Measurements from ENCODE around the gene CLN5.
"Not testable (repeated sequence)": the region's sequence is repeated elsewhere in the genome, so short reads cannot be mapped to it uniquely, and the experiment has no call there.

CLN5 gene

GRCh38 chr13:76991796-76992547, at the start of gene CLN5:
TSS of gene CLN5 (plus strand) at chr13:76992081. CDS start at chr13:76992099, 18 bp downstream.
- DNase-seq: peak; percentile 86 to 87

GRCh38 chr13:76942363-76942762, 49.5 kb upstream of the CLN5 start:
- DNase-seq: no peak

- no peak for DNase-seq
Measured at GRCh38 chr13:76943646-76944045, 48.2 kb upstream of the CLN5 start.

- no peak for DNase-seq
Measured at GRCh38 chr13:76944456-76944855, 47.4 kb upstream of the CLN5 start.

- no peak for DNase-seq
Measured at GRCh38 chr13:76948149-76948548, 43.7 kb upstream of the CLN5 start, which contains the start of gene ACOD1. TSS of gene ACOD1 (plus strand) at chr13:76948511. CDS start at chr13:76948559, 48 bp downstream.

GRCh38 chr13:76950101-76950500, 41.8 kb upstream of the CLN5 start:
- DNase-seq: no peak

GRCh38 chr13:76953968-76954367, 37.9 kb upstream of the CLN5 start:
- DNase-seq: no peak

GRCh38 chr13:76954538-76954937, 37.3 kb upstream of the CLN5 start:
- no peak for DNase-seq

- DNase-seq: no peak
Measured at GRCh38 chr13:76955193-76955592, 36.7 kb upstream of the CLN5 start.

GRCh38 chr13:76955661-76956060, 36.2 kb upstream of the CLN5 start:
- no peak for DNase-seq

GRCh38 chr13:76958841-76959432, 32.9 kb upstream of the CLN5 start:
- no peak for DNase-seq

GRCh38 chr13:76959734-76960133, 32.1 kb upstream of the CLN5 start:
- DNase-seq: not testable (repeated sequence)

- no peak for DNase-seq
Measured at GRCh38 chr13:76965759-76966421, 26.0 kb upstream of the CLN5 start.

- no peak for DNase-seq
Measured at GRCh38 chr13:76967031-76967430, 24.9 kb upstream of the CLN5 start.

GRCh38 chr13:76968041-76968440, 23.8 kb upstream of the CLN5 start:
- no peak for DNase-seq

- DNase-seq: no peak
Measured at GRCh38 chr13:76969488-76970365, 22.2 kb upstream of the CLN5 start.

- DNase-seq: no peak
Measured at GRCh38 chr13:76971215-76971614, 20.7 kb upstream of the CLN5 start.

GRCh38 chr13:76971851-76972829, 19.7 kb upstream of the CLN5 start:
- DNase-seq: no peak

- no peak for DNase-seq
Measured at GRCh38 chr13:76973920-76974617, 17.8 kb upstream of the CLN5 start.

- no peak for DNase-seq
Measured at GRCh38 chr13:76974618-76974975, 17.3 kb upstream of the CLN5 start.

GRCh38 chr13:76975863-76976262, 16.0 kb upstream of the CLN5 start:
- DNase-seq: no peak

Measured in stimulated activated CD4-positive, alpha-beta T cell treated with anti-CD3 and anti-CD28 coated beads, Interleukin-2, amount 100 ng/mL, for 48 hours (primary cell).